Heart left ventricle (tissue), 16 donors: ENCODE measurements around the gene EYS. TPM values are rescaled to one million over a fixed set of nuclear protein-coding genes. Genes with fewer than 3 reads are reported as not detected.

ENCODE experiments used
- ATAC-seq, 4 donors: fragments of 200-7000 bp; cut with Tn5 transposase; one replicate each; pipeline ENCODE4 v1.9.1; 2020 to 2022; ENCODE audit warnings: moderate library complexity in 4 of 4, mild to moderate bottlenecking in 3 of 4, moderate number of reproducible peaks in 1 of 4
- DNase-seq, 5 donors: peaks; one replicate each; pipeline ENCODE4 v3.0.0-alpha.2; 2020
- H3K27ac ChIP-seq, 12 donors: fragments of 200-600 bp; sonication (generic) in 4 of 12; one replicate each; pipeline versions ENCODE4 v1.5.0 to v1.8.0; 2016 to 2022; ENCODE audit warnings: mild to moderate bottlenecking in 2 of 12
- H3K27me3 ChIP-seq, 9 donors: fragments of 200-600 bp; sonication (generic) in 2 of 9; one replicate each; pipeline versions ENCODE4 v1.5.1 to v1.8.0; 2016 to 2022; ENCODE audit warnings: mild to moderate bottlenecking in 3 of 9
- H3K36me3 ChIP-seq, 9 donors: fragments of 200-600 bp; sonication (generic) in 2 of 9; one replicate each; pipeline versions ENCODE4 v1.5.0 to v1.8.0; 2018 to 2022; ENCODE audit warnings: mild to moderate bottlenecking in 2 of 9
- H3K4me1 ChIP-seq, 12 donors: fragments of 200-600 bp; sonication (generic) in 4 of 12; one replicate each; pipeline versions ENCODE4 v1.5.0 to v1.8.0; 2016 to 2022; ENCODE audit warnings: mild to moderate bottlenecking in 3 of 12
- H3K4me3 ChIP-seq, 12 donors: fragments of 200-600 bp; sonication (generic) in 4 of 12; one replicate each; pipeline versions ENCODE4 v1.5.0 to v1.8.0; 2017 to 2022; ENCODE audit warnings: mild to moderate bottlenecking in 9 of 12, moderate library complexity in 4 of 12
- H3K9me3 ChIP-seq, 12 donors: fragments of 200-600 bp; sonication (generic) in 4 of 12; one replicate each; pipeline versions ENCODE4 v1.5.0 to v1.8.0; 2016 to 2022; ENCODE audit warnings: mild to moderate bottlenecking in 1 of 12
- CTCF ChIP-seq, 12 donors: fragments of 200-600 bp; sonication (generic) in 4 of 12; IDR thresholded peaks; one replicate each; pipeline versions ENCODE4 v1.5.0 to v1.8.0; 2018 to 2022; ENCODE audit warnings: antibody characterized with exemption in 12 of 12, mild to moderate bottlenecking in 5 of 12
- POLR2A ChIP-seq, 2 donors: fragments of 450-650 bp; IDR thresholded peaks; one replicate each; pipeline ENCODE4 v1.6.1; 2017; ENCODE audit warnings: antibody characterized with exemption in 2 of 2, mild to moderate bottlenecking in 2 of 2, moderate library complexity in 2 of 2
- WGBS, 4 donors: extraction: QIAGEN DNeasy Blood & Tissue Kit in 2 of 4; methylation state at CpG; one replicate each; pipeline versions ENCODE4 v1.1.5 to v1.1.7; 2013 to 2018; 5-methylcytosine and 5-hydroxymethylcytosine counted together
- intact Hi-C, 10 donors: fragments of 100-400 bp; cut with DNase I; formaldehyde crosslinking; loops; one replicate each; pipeline versions ENCODE4 v1.11.1 to v1.14.2; 2022
- polyA plus RNA-seq, 2 donors: library from polyadenylated mRNA; stranded (reverse); fragments of 200-250 nt; gene quantifications; one replicate each; pipeline ENCODE4 v1.2.3, GENCODE V29; 2013
- total RNA-seq, 9 donors: library from RNA; depleted of rRNA in 2 of 9; stranded (reverse); fragments of >200 nt in 2 of 9; fragmentation: NEBNext Ultra II Directional in 3 of 9; extraction: Animal tissue kit (Norgen Biotek cat#: 25700) in 3 of 9; gene quantifications; one replicate each; pipeline versions ENCODE4 v1.1.0 to v1.2.4, GENCODE V29; 2016 to 2023
- donor health status: ischemic (EF 13 %, LVEDD 7.1; RV severe dilation, severe dysfunction).
- donor health status: healthy with polysubstance abuse.
- donor health status: DM: no; HTN: yes; CAD: no.
- donor health status: DM: no; HTN: no; CAD: no.
- donor health status: ischemic (EF 25% LVEDD 6.9; RV normal size, moderate dysfunction).
- donor health status: ischemic (EF 25% LVEDD 5.7; RV mildly dilated, moderate dysfunction).
- donor health status: healthy.
- donor health status: DM: yes; HTN: yes; CAD: no.
- donor health status: ischemic (EF 35%, LVEDD 5.7; RV mildly dilated, moderate dysfunction).
- donor health status: nonischemic (EF 11% LVEDD 7.7; RV severe dilation, severe dysfunction).
- donor health status: DM: yes; HTN: yes; CAD: no.
- donor health status: PGD.
- donor health status: ischemic (EF 29% LVEDD 5.4; RV normal size, mild dysfunction).
- donor health status: nonischemic (EF 23%, LVEDD 6.1; RV moderate dilation, normal function).

Gene EYS
- total and polyA plus RNA-seq, 11 donors = 0.07 to 0.27 (median 0.08) TPM; not detected in 8

DNA sequence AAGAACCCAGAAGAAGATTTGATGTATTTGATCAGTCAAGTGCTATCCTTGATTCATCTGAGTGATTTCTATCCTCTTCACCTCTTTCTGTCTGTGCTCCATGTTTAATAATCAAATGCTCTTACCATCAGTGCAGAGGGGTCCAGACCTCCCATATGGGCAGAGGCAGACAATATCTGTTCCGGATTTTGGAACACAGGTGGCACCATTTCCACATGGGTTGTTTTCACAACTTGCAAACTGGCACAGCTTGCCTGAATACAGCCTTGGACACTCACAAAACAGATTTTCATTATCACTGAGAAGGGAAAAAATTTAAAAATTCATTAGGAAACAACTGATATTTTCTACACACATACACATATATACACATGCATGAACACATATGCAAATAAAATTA lies 1843.0 kb downstream of the EYS start:
- Histone ChIP-seq H3K27ac (no peak overlapping the region), H3K27me3 (no peaks in the 10 kb centered on the region), H3K36me3 (no peaks in the 10 kb centered on the region), H3K4me1 (peaks cover 0 to 3% (median 0%) of the 10 kb centered on the region in 12 donors), H3K4me3 (no peak overlapping the region), H3K9me3 (no peaks in the 10 kb centered on the region)
- DNase-seq = no peak
- no peak for ATAC-seq
- intact Hi-C loops = no loop called here
- 67 to 82% (median 77%) methylated on average over 1 of the region's 1 CpG for WGBS, 4 donors
- TF ChIP-seq POLR2A (IDR thresholded peaks at IDR 0.05) (no peak), CTCF (IDR thresholded peaks at IDR 0.05) (no peak)

GRCh38 chr6:63862486-63863198 lies 1844.4 kb downstream of the EYS start:
- no peak for ATAC-seq
- no peak for DNase-seq
- TF ChIP-seq POLR2A (IDR thresholded peaks at IDR 0.05) (no peak), CTCF (IDR thresholded peaks at IDR 0.05) (no peak)
- Histone ChIP-seq H3K27me3 (no peaks in the 10 kb centered on the region), H3K27ac (no peak overlapping the region), H3K9me3 (no peaks in the 10 kb centered on the region), H3K4me3 (no peak overlapping the region), H3K4me1 (peaks cover 0 to 3% (median 0%) of the 10 kb centered on the region in 12 donors), H3K36me3 (no peaks in the 10 kb centered on the region)
- intact Hi-C loops = no loop called here
- WGBS, 4 donors = 76 to 85% (median 77%) methylated on average over 3 of the region's 3 CpGs

GRCh38 chr6:63859528-63859927 lies 1847.5 kb downstream of the EYS start:
- H3K36me3 ChIP-seq = no peaks in the 10 kb centered on the region
- peak overlapping the region in 2 of 12 donors; percentile 22 to 31 for H3K27ac ChIP-seq
- ATAC-seq = peak in 2 of 4 donors; percentile 30 to 47
- 42 to 68% (median 52%) methylated on average over 4 of the region's 4 CpGs for WGBS, 4 donors
- peak in 1 of 5 donors; percentile 16 for DNase-seq
- H3K4me3 ChIP-seq = no peak overlapping the region
- peaks cover 0 to 3% (median 0%) of the 10 kb centered on the region in 12 donors for H3K4me1 ChIP-seq
- TF ChIP-seq POLR2A (IDR thresholded peaks at IDR 0.05) (no peak), CTCF (IDR thresholded peaks at IDR 0.05) (no peak)
- no peaks in the 10 kb centered on the region for H3K27me3 ChIP-seq
- no peaks in the 10 kb centered on the region for H3K9me3 ChIP-seq
- intact Hi-C loops = no loop called here

DNA sequence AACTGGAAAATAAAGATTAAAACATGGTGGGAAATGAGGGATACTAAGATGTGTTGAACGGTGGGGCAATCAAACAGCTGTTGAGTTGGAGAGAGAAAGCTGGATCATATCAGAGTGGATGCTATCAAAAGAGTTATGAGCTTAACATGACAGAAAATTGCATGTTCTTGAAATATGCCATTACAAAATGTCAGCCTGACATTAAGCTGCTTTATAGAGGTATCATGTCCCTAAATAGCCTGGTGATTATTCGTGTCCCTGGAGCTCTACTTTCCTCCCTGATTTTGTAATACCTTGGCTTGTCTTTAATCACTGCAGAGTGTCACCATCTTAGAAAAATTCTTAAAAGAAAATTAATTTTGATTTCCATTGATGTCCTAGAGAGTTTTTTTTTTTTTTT lies 1848.3 kb downstream of the EYS start:
- Histone ChIP-seq H3K9me3 (peaks cover 0 to 4% (median 0%) of the 10 kb centered on the region in 12 donors), H3K36me3 (no peaks in the 10 kb centered on the region), H3K4me3 (no peak overlapping the region), H3K27ac (peak overlapping the region in 1 of 12 donors; percentile 31), H3K27me3 (no peaks in the 10 kb centered on the region), H3K4me1 (peaks cover 0 to 3% (median 0%) of the 10 kb centered on the region in 12 donors)
- intact Hi-C loops = no loop called here
- no peak for DNase-seq
- WGBS, 4 donors = 32 to 41% (median 35%) methylated on average over 2 of the region's 2 CpGs
- no peak for TF ChIP-seq POLR2A (IDR thresholded peaks at IDR 0.05)
- no peak for TF ChIP-seq CTCF (IDR thresholded peaks at IDR 0.05)
- ATAC-seq = peak in 3 of 4 donors; percentile 41 to 80 (median 67)
